HG02763 (cell line): Measurements from ENCODE around the gene CEP126.
"Not testable (repeated sequence)": the region's sequence is repeated elsewhere in the genome, so short reads cannot be mapped to it uniquely, and the experiment has no call there.

Experiments used
- ATAC-seq: cut with Tn5 transposase; IDR thresholded peaks from one replicate; pipeline ENCODE4 v1.9.1; 2021; ENCODE audit warnings: mild to moderate bottlenecking, moderate library complexity; ENCODE audit not compliant: unreplicated experiment

Gene CEP126

GRCh38 chr11:101923554-101923953, 8.7 kb downstream of the CEP126 start:
- no peak for ATAC-seq

- no peak for ATAC-seq
Measured at GRCh38 chr11:101929294-101929915, 14.6 kb downstream of the CEP126 start.

- ATAC-seq = no peak
Measured at GRCh38 chr11:101931692-101932091, 16.9 kb downstream of the CEP126 start.

- ATAC-seq = no peak
Measured at GRCh38 chr11:101940901-101941520, 26.2 kb downstream of the CEP126 start.

- no peak for ATAC-seq
Measured at GRCh38 chr11:101944923-101945322, 30.1 kb downstream of the CEP126 start.

GRCh38 chr11:101945448-101945847, 30.6 kb downstream of the CEP126 start:
- no peak for ATAC-seq

- no peak for ATAC-seq
Measured at GRCh38 chr11:101949680-101950220, 34.9 kb downstream of the CEP126 start.

GRCh38 chr11:101955278-101955677, 40.5 kb downstream of the CEP126 start:
- no peak for ATAC-seq

GRCh38 chr11:101955701-101956100, 40.9 kb downstream of the CEP126 start:
- ATAC-seq = no peak

GRCh38 chr11:101960231-101960630, 45.4 kb downstream of the CEP126 start:
- ATAC-seq = no peak

GRCh38 chr11:101964200-101964599, 49.4 kb downstream of the CEP126 start:
- not testable (repeated sequence) for ATAC-seq

- no peak for ATAC-seq
Measured at GRCh38 chr11:101974255-101974654, 59.4 kb downstream of the CEP126 start.

GRCh38 chr11:101974771-101975170, 60.0 kb downstream of the CEP126 start:
- no peak for ATAC-seq

- no peak for ATAC-seq
Measured at GRCh38 chr11:101975734-101976133, 60.9 kb downstream of the CEP126 start.

- ATAC-seq = no peak
Measured at GRCh38 chr11:101987370-101987769, 72.6 kb downstream of the CEP126 start.

- ATAC-seq = no peak
Measured at GRCh38 chr11:101993172-101993571, 78.4 kb downstream of the CEP126 start.

GRCh38 chr11:101994052-101994469, 79.3 kb downstream of the CEP126 start:
- ATAC-seq = not testable (repeated sequence)

- ATAC-seq = no peak
Measured at GRCh38 chr11:101996111-101996510, 81.3 kb downstream of the CEP126 start.

- no peak for ATAC-seq
Measured at GRCh38 chr11:102001657-102002338, 87.0 kb downstream of the CEP126 start.

- no peak for ATAC-seq
Measured at GRCh38 chr11:102004220-102004619, 89.4 kb downstream of the CEP126 start.

- ATAC-seq = no peak
Measured at GRCh38 chr11:102005306-102005705, 90.5 kb downstream of the CEP126 start.
